ENCODE results near the gene SLIT3.

SLIT3 gene

DNA sequence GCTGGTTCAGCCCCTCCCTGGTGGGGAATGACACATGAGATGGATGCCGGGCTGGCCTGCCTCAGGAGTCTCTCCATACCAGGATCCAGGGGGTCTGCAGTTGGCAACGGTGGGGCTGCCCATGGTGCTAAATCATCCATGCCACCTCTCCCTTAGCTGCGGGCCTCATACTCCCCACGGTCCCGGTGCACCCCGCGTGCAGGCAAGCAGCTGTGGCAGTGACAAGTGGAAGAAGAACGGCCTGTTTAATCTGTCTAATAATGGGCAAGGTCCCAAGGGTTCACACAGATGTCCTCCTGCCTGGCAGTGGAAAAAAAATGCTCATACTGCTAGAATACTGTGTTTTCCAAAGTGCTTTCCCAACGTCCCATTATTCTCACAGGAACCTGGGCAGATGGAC, 524.9 kb downstream of the SLIT3 start:
- DNase-seq (ENCODE audit: low read depth) = no peak
- no peak overlapping the region for H3K4me3 ChIP-seq (ENCODE audit: low read depth, low read length)

DNA sequence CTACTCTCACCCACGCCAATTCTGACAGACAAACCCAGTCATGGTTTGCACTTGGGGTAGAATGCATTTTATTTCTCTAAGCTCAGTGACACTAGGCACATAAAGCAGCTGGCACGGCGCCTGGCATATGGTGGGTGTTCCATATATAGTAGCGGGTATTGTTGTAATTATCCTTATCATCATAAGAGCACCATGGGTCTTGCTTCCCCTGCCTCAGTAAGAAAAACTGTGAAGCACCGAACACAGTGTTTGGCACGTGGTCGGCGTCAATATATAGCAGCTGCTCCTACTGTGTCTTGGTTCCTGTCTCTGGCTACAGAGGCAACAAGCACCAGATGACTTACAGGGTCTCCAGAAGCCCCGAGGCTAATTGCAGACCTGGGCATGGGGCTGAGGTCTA, 527.7 kb downstream of the SLIT3 start:
- TF ChIP-seq, protein P1, sequence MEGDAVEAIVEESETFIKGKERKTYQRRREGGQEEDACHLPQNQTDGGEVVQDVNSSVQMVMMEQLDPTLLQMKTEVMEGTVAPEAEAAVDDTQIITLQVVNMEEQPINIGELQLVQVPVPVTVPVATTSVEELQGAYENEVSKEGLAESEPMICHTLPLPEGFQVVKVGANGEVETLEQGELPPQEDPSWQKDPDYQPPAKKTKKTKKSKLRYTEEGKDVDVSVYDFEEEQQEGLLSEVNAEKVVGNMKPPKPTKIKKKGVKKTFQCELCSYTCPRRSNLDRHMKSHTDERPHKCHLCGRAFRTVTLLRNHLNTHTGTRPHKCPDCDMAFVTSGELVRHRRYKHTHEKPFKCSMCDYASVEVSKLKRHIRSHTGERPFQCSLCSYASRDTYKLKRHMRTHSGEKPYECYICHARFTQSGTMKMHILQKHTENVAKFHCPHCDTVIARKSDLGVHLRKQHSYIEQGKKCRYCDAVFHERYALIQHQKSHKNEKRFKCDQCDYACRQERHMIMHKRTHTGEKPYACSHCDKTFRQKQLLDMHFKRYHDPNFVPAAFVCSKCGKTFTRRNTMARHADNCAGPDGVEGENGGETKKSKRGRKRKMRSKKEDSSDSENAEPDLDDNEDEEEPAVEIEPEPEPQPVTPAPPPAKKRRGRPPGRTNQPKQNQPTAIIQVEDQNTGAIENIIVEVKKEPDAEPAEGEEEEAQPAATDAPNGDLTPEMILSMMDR (IDR thresholded peaks at IDR 0.05; ENCODE audit: low read depth, low read length, missing control alignments) = no peak
- no peak for DNase-seq (ENCODE audit: low read depth)
- no peak overlapping the region for H3K4me3 ChIP-seq (ENCODE audit: low read depth, low read length)

More for the DNA sequence above, 524.9 kb downstream of the SLIT3 start:
- TF ChIP-seq, protein P1 (IDR thresholded peaks at IDR 0.05; ENCODE audit: low read depth, low read length, missing control alignments) = no peak

DNA sequence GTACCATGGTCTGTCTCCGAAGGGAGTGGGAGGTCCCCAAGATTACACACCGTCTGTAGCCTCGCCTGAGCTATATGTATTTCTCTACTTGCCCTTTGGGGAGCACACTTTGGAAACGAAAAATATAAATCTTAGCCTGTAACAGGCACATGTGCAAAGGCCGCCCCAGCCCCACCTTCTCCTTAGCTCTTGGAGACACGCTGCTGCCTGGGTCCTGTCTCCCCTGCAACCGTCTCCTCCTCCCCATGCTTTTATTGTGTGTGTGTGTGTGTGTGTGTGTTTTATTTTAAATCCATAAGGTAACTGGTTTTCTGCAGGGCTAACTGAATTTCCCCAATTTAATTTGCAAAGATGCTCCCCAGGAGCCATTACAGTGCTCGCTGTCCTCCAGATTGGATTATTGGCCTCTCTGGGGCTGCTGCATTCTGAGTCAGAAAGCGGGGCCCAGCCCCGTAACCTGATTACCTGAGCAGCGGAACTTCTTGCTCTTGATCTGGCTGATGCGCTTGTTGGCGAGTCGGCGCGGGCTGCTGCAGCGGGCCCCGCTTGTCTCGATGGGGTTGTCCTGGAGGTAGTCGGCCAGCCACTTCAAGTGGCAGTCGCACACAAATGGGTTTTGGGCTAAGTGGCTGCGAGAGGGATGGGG, 528.5 kb downstream of the SLIT3 start:
- H3K4me3 ChIP-seq (ENCODE audit: low read depth, low read length) = no peak overlapping the region
- DNase-seq (ENCODE audit: low read depth) = no peak
- TF ChIP-seq, protein P1 (IDR thresholded peaks at IDR 0.05; ENCODE audit: low read depth, low read length, missing control alignments) = no peak

DNA sequence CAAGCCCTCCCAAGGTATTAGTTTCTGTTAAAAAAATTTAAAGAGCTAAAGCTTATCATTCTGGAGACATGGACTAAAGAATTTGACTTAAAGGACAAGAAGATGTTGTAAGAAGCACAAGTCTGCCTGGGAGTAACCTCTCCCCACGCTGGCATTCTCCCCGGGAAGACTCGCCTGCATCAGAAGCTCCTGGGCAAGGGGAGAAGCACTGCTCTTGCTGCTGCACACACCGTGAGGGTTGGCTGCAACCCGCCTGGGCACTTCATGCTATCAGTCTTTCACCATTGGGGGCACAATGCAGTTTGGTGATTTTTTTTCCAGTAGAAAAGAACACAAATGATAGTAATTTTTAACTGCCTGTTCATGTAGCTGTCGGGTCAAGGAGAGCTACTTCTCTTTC, 529.3 kb downstream of the SLIT3 start:
- no peak for DNase-seq (ENCODE audit: low read depth)
- TF ChIP-seq, protein P1 (IDR thresholded peaks at IDR 0.05; ENCODE audit: low read depth, low read length, missing control alignments) = no peak
- H3K4me3 ChIP-seq (ENCODE audit: low read depth, low read length) = no peak overlapping the region

DNA sequence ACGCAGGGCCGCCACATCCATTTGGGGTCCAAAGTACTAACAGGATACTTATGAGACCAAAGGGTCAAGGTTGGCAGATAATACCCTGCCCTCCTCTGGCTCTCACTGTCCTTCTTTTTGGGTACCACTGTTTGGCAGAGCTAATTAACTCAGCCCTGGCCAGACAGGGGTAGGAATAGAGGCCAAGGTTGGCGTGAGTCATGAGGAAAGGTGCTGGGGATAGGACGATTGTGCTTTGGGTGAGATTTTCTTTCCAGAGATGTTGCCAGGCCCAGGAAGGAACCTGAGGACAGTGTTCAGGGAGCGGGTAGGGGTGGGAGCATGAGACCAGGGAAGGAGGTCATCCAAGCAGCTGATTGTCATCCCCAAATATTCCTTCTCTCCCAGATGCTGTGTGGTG, 529.9 kb downstream of the SLIT3 start:
- H3K4me3 ChIP-seq (ENCODE audit: low read depth, low read length) = no peak overlapping the region
- no peak for DNase-seq (ENCODE audit: low read depth)
- TF ChIP-seq, protein P1 (IDR thresholded peaks at IDR 0.05; ENCODE audit: low read depth, low read length, missing control alignments) = no peak

DNA sequence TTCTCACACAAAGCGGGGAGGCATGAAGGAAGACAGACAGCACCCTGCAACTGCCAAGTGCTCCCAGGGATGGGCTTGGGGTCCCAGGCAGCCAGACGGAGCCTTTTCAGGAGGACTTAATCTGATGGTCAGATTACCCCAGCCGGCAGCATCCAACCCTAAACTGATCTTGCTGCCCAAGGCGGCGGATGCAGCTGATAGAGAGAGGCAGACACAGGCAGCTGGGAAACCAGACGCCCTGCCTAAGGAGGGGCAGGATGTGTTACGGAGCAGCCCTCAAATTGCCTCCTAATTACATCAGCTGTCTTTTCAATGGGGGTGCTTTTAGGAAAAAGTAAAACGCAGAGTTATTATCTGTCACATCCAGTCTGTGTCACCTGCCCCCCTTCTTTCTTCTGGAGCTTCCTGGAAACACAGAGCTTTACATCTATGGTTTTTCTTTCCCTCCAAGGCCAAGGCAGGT, 530.9 kb downstream of the SLIT3 start:
- DNase-seq (ENCODE audit: low read depth) = no peak
- TF ChIP-seq, protein P1 (IDR thresholded peaks at IDR 0.05; ENCODE audit: low read depth, low read length, missing control alignments) = no peak
- H3K4me3 ChIP-seq (ENCODE audit: low read depth, low read length) = no peak overlapping the region

DNA sequence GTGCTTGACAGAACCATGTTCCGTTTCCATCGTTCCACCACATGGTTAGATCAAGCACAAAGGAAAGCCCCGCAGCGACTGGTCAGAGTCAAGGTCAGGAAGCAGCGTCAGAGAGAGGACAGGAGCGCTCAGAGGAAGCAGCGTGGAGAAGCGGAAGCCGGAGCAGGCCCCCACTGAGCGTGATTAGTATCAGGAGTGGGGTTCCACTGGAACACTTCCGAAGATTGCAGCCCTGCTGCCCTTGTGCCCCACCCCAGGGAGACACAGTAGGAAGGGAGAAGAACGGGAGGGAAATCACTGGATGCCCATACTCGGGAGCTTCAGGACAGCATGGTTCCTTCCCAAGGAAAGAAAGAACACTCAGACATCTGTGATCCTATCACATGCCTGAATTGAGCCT, 532.8 kb downstream of the SLIT3 start:
- no peak for DNase-seq (ENCODE audit: low read depth)
- TF ChIP-seq, protein P1 (IDR thresholded peaks at IDR 0.05; ENCODE audit: low read depth, low read length, missing control alignments) = no peak
- no peak overlapping the region for H3K4me3 ChIP-seq (ENCODE audit: low read depth, low read length)
